KMS-11 (cell line): ENCODE results near the gene SETBP1.
A peak's percentile ranks its signal among the peaks of the same experiment; 100 is the strongest.

Source experiments
- H2AFZ ChIP-seq: fragments of 200-600 bp; sonication (generic); 2 replicates; pipeline ENCODE4 v1.6.1; 2016; ENCODE audit warnings: antibody characterized with exemption, mixed run types, low read depth
- H3K27ac ChIP-seq: fragments of 200-600 bp; sonication (generic); 2 replicates; pipeline ENCODE4 v1.6.1; 2016; ENCODE audit warnings: mild to moderate bottlenecking, mixed run types
- H3K27me3 ChIP-seq: fragments of 200-600 bp; sonication (generic); 2 replicates; pipeline ENCODE4 v1.6.1; 2017; ENCODE audit warnings: mild to moderate bottlenecking, low read depth, mixed run types, moderate library complexity; ENCODE audit not compliant: insufficient read depth
- H3K36me3 ChIP-seq: fragments of 200-600 bp; sonication (generic); 2 replicates; pipeline ENCODE4 v1.6.1; 2017; ENCODE audit warnings: mild to moderate bottlenecking, mixed run types; ENCODE audit not compliant: insufficient read depth
- H3K4me1 ChIP-seq: fragments of 200-600 bp; sonication (generic); 2 replicates; pipeline ENCODE4 v1.6.1; 2016; ENCODE audit warnings: mild to moderate bottlenecking, low read depth, mixed run types; ENCODE audit not compliant: poor library complexity, severe bottlenecking
- H3K4me2 ChIP-seq: fragments of 200-600 bp; sonication (generic); 2 replicates; pipeline ENCODE4 v1.7.0; 2016; ENCODE audit warnings: mild to moderate bottlenecking, mixed run types
- H3K4me3 ChIP-seq: fragments of 200-600 bp; sonication (generic); IDR thresholded peaks from 2 replicates; pipeline ENCODE4 v1.6.1; 2017; ENCODE audit warnings: low read depth, low read length, mixed read lengths; ENCODE audit not compliant: insufficient read depth
- H3K79me2 ChIP-seq: fragments of 200-600 bp; sonication (generic); 2 replicates; pipeline ENCODE4 v1.6.1; 2016; ENCODE audit warnings: low read depth, mixed run types; ENCODE audit not compliant: insufficient read depth
- H3K9ac ChIP-seq: fragments of 200-600 bp; sonication (generic); 2 replicates; pipeline ENCODE4 v1.6.1; 2016; ENCODE audit warnings: mild to moderate bottlenecking, mixed run types
- H4K20me1 ChIP-seq: fragments of 200-600 bp; sonication (generic); 2 replicates; pipeline ENCODE4 v1.6.1; 2016; ENCODE audit warnings: mild to moderate bottlenecking, mixed run types; ENCODE audit not compliant: insufficient read depth
- CTCF ChIP-seq: fragments of 200-600 bp; sonication (generic); conservative IDR thresholded peaks from 2 replicates; pipeline ENCODE4 v1.6.1; 2017; ENCODE audit warnings: low read depth, mild to moderate bottlenecking, antibody characterized with exemption, low read length, moderate library complexity, mixed read lengths

The SETBP1 gene

GRCh38 chr18:44759925-44760342 lies 79.2 kb downstream of the SETBP1 start:
- no peaks in the 10 kb centered on the region for H3K36me3 ChIP-seq
- peaks cover 95% of the 10 kb centered on the region for H3K4me1 ChIP-seq
- H3K4me3 ChIP-seq: no peak overlapping the region
- H4K20me1 ChIP-seq: no peaks in the 10 kb centered on the region
- H3K79me2 ChIP-seq: peaks cover 76% of the 10 kb centered on the region
- no peak overlapping the region for H2AFZ ChIP-seq
- no peaks in the 10 kb centered on the region for H3K27me3 ChIP-seq
- peak overlapping the region; percentile 72 for H3K4me2 ChIP-seq
- TF ChIP-seq CTCF: no peak
- H3K9ac ChIP-seq: peak overlapping the region; percentile 48
- peak overlapping the region; percentile 79 for H3K27ac ChIP-seq

GRCh38 chr18:44761812-44762211 lies 81.1 kb downstream of the SETBP1 start:
- Histone ChIP-seq H3K27me3 (no peaks in the 10 kb centered on the region), H3K4me3 (no peak overlapping the region), H3K27ac (peak overlapping the region; percentile 79), H3K79me2 (peaks cover 74% of the 10 kb centered on the region), H3K4me2 (peak overlapping the region; percentile 72), H3K4me1 (peaks cover 95% of the 10 kb centered on the region), H4K20me1 (no peaks in the 10 kb centered on the region), H3K9ac (no peak overlapping the region; the same call in 1 of the 2 replicates), H2AFZ (no peak overlapping the region), H3K36me3 (no peaks in the 10 kb centered on the region; the same call in 1 of the 2 replicates)
- TF ChIP-seq CTCF: no peak

GRCh38 chr18:44763327-44763726 lies 82.6 kb downstream of the SETBP1 start:
- Histone ChIP-seq H3K9ac (no peak overlapping the region), H3K27ac (no peak overlapping the region), H3K4me1 (peaks cover 94% of the 10 kb centered on the region), H3K36me3 (no peaks in the 10 kb centered on the region; the same call in 1 of the 2 replicates), H3K27me3 (no peaks in the 10 kb centered on the region), H2AFZ (no peak overlapping the region), H3K4me3 (no peak overlapping the region), H3K79me2 (peaks cover 75% of the 10 kb centered on the region), H4K20me1 (no peaks in the 10 kb centered on the region), H3K4me2 (no peak overlapping the region; the same call in 1 of the 2 replicates)
- no peak for TF ChIP-seq CTCF

- Histone ChIP-seq H3K4me1 (peaks cover 88% of the 10 kb centered on the region), H3K4me2 (no peak overlapping the region), H3K9ac (no peak overlapping the region), H3K36me3 (no peaks in the 10 kb centered on the region; the same call in 1 of the 2 replicates), H3K4me3 (no peak overlapping the region), H3K27me3 (no peaks in the 10 kb centered on the region), H4K20me1 (no peaks in the 10 kb centered on the region), H3K27ac (no peak overlapping the region), H3K79me2 (peaks cover 76% of the 10 kb centered on the region), H2AFZ (no peak overlapping the region)
- no peak for TF ChIP-seq CTCF
These were observed 84.2 kb downstream of the SETBP1 start for GRCh38 chr18:44764863-44765262.
